GM12878 (cell line): ENCODE results near the gene ZNF780A. TPM values are rescaled to one million over a fixed set of nuclear protein-coding genes. Genes with fewer than 3 reads are reported as not detected.

Experiments used
- ATAC-seq: fragments of 200-7000 bp; cut with Tn5 transposase; 3 replicates; pipeline ENCODE4 v1.9.1; 2020; ENCODE audit warnings: mild to moderate bottlenecking, moderate library complexity
- BruUV-seq: library from RNA; stranded (reverse); fragments of 400-500 nt; replicated peaks from 2 replicates; lab custom pipeline; 2021; lab: Mats Ljungman, UMichigan
- CTCF ChIA-PET: fragments of 300-600 bp; sonication (Branson Sonifier 250); formaldehyde crosslinking; extraction: SDS; loops from one replicate; lab custom pipeline; 2021; ENCODE audit warnings: inconsistent platforms; lab: Yijun Ruan, JAX
- POLR2A ChIA-PET: fragments of 350-600 bp; formaldehyde crosslinking; extraction: SDS; loops from one replicate; lab custom pipeline; 2021; ENCODE audit warnings: inconsistent platforms; lab: Charles Lee
- RAD21 ChIA-PET: fragments of 300-600 bp; sonication (Branson Sonifier 250); formaldehyde crosslinking; loops from one replicate; lab custom pipeline; 2023; ENCODE audit warnings: antibody characterized with exemption; ENCODE audit not compliant: unreplicated experiment; lab: Charles Lee
- SMC1A ChIA-PET: fragments of 300-600 bp; sonication (Branson Sonifier 250); formaldehyde crosslinking; loops from one replicate; lab custom pipeline; 2023; ENCODE audit not compliant: unreplicated experiment, uncharacterized antibody; lab: Charles Lee
- DNase-seq: peaks from one replicate; pipeline ENCODE4 v3.0.0-alpha.2; 2011; ENCODE audit warnings: low read depth, low spot score
- FAIRE-seq: peaks from 3 replicates; lab custom pipeline; 2011; peaks lifted over from hg19 to GRCh38; lab: Jason Lieb, UNC
- H2AFZ ChIP-seq: 2 replicates; pipeline ENCODE4 v1.6.0; 2011; ENCODE audit warnings: low read depth, low read length, control low read depth; ENCODE audit not compliant: control insufficient read depth
- H3K27ac ChIP-seq: 2 replicates; pipeline ENCODE4 v1.5.1; 2011; ENCODE audit warnings: control low read depth; ENCODE audit not compliant: control insufficient read depth, insufficient read depth
- H3K27me3 ChIP-seq, 2 experiments: replicated peaks in 1 of 2; 2 replicates each; pipeline versions ENCODE4 v1.6.0 to v1.6.1; 2011; ENCODE audit warnings: low read length in 1 of 2; ENCODE audit not compliant: control insufficient read depth in 2 of 2, insufficient read depth in 2 of 2
- H3K36me3 ChIP-seq, 2 experiments: 2 replicates each; pipeline ENCODE4 v1.5.1; 2011; ENCODE audit warnings: low read length in 1 of 2; ENCODE audit not compliant: control insufficient read depth in 2 of 2, insufficient read depth in 2 of 2
- H3K4me1 ChIP-seq: 2 replicates; pipeline ENCODE4 v1.6.1; 2011; ENCODE audit warnings: mild to moderate bottlenecking, low read length, moderate library complexity, mixed read lengths; ENCODE audit not compliant: control insufficient read depth, insufficient read depth
- H3K4me2 ChIP-seq: 2 replicates; pipeline ENCODE4 v1.6.0; 2011; ENCODE audit warnings: control low read depth; ENCODE audit not compliant: control insufficient read depth, insufficient read depth
- H3K4me3 ChIP-seq: fragments of 200-600 bp; sonication (generic); 2 replicates; pipeline ENCODE4 v1.5.1; 2016
- H3K79me2 ChIP-seq: 2 replicates; pipeline ENCODE4 v1.6.0; 2011; ENCODE audit warnings: low read length; ENCODE audit not compliant: control insufficient read depth, insufficient read depth
- H3K9ac ChIP-seq: 2 replicates; pipeline ENCODE4 v1.8.0; 2011; ENCODE audit warnings: low read length, control low read depth, mixed read lengths; ENCODE audit not compliant: control insufficient read depth, insufficient read depth
- H3K9me3 ChIP-seq: replicated peaks from 3 replicates; pipeline ENCODE4 v1.5.1; 2011; ENCODE audit warnings: mild to moderate bottlenecking, low read length; ENCODE audit not compliant: control insufficient read depth, insufficient read depth
- H4K20me1 ChIP-seq: 2 replicates; pipeline ENCODE4 v1.6.0; 2011; ENCODE audit not compliant: control insufficient read depth, insufficient read depth
- ATF7 ChIP-seq: fragments of 450-650 bp; IDR thresholded peaks from 2 replicates; pipeline ENCODE4 v1.6.1; 2016; ENCODE audit warnings: low read depth, mild to moderate bottlenecking
- EP300 ChIP-seq, 2 experiments: fragments of 150-350 bp in 1 of 2; IDR thresholded peaks; 2 replicates each; pipeline ENCODE4 v1.6.1; 2011 to 2012; ENCODE audit warnings: low read depth in 2 of 2, low read length in 2 of 2, borderline replicate concordance in 1 of 2, improper control_type of control experiment in 1 of 2, inconsistent platforms in 1 of 2; ENCODE audit not compliant: control insufficient read depth in 1 of 2
- SMARCA5 ChIP-seq: fragments of 450-650 bp; IDR thresholded peaks from 2 replicates; pipeline ENCODE4 v1.6.1; 2017; ENCODE audit warnings: mild to moderate bottlenecking
- WGBS: methylation state at CpG from one replicate; pipeline ENCODE4 v1.1.6; 2016; ENCODE audit warnings: low lambda C conversion rate; ENCODE audit not compliant: insufficient replicate concordance, insufficient coverage; ENCODE audit errors: missing lambda C conversion rate; 5-methylcytosine and 5-hydroxymethylcytosine counted together
- in situ Hi-C: fragments of 300-500 bp; cut with MboI; formaldehyde crosslinking; loops from 9 replicates; pipeline ENCODE4 v1.14.3; 2018; ENCODE audit warnings: mixed read lengths
- intact Hi-C: fragments of 100-400 bp; cut with micrococcal nuclease; formaldehyde crosslinking; loops from one replicate; pipeline ENCODE4 v1.14.2; 2022; ENCODE audit not compliant: unreplicated experiment
- polyA plus RNA-seq, 11 experiments: library from polyadenylated mRNA; depleted of rRNA in 4 of 11; unstranded in 6 of 11; stranded (reverse) in 5 of 11; fragments of >200 nt; fragmentation: Nextera tagmentation in 4 of 11; fragmentation: Illumina TruSeq in 1 of 11; extraction: Ambion mirVana in 4 of 11; extraction: Trizol in 1 of 11; gene quantifications; 1 replicate in 1 of 11; 2 replicates in 10 of 11; pipeline versions ENCODE4 v1.2.1 to v1.2.3, GENCODE V29; 2011 to 2016; ENCODE audit warnings: inconsistent platforms in 2 of 11, missing spikeins in 2 of 11, low read depth in 1 of 11
- total RNA-seq, 4 experiments: library from RNA; depleted of rRNA in 3 of 4; stranded (reverse); fragments of >200 nt in 3 of 4; fragmentation: Illumina TruSeq in 1 of 4; extraction: Trizol in 1 of 4; gene quantifications; 2 replicates each; pipeline versions ENCODE4 v1.2.1 to v1.2.3, GENCODE V29; 2013 to 2021
- TF ChIP-seq, protein P1 (sequence below): fragments of 450-650 bp; conservative IDR thresholded peaks from 2 replicates; pipeline ENCODE4 v1.6.1; 2017; ENCODE audit warnings: mild to moderate bottlenecking, moderate library complexity
- TF ChIP-seq, protein P2 (sequence below), 3 experiments: IDR thresholded peaks in 2 of 3; conservative IDR thresholded peaks in 1 of 3; 2 replicates each; pipeline ENCODE4 v1.5.1; 2011; ENCODE audit warnings: low read depth in 3 of 3, low read length in 3 of 3, mild to moderate bottlenecking in 3 of 3, control low read depth in 2 of 3, moderate library complexity in 2 of 3, inconsistent platforms in 1 of 3, mixed read lengths in 1 of 3; ENCODE audit not compliant: control insufficient read depth in 2 of 3, insufficient read depth in 1 of 3; ENCODE audit errors: extremely low read depth in 1 of 3

The ZNF780A gene
- total and polyA plus RNA-seq, 10 of the 15 experiments (the other 5 are each of a cell fraction or from before 2014, with no cell fraction given) = 10.9 to 27.6 (median 17.6) TPM

DNA sequence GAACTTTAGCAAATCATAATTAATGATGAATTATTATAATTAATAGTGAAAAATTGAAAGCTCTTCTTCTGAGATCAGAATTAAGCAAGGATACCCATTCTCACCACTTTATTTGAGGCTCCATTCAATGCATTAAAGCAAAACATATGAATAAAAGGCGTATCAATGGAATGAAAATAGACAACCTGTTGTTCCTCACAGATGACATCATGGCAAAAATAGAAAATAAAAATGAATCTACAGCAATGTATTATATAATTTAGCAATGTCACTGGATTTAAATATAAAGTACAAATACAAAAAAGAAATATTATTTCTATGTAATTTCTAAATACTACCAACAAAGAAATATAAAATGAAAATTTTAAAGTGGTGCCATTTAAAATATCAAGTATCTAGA lies 11.1 kb upstream of the ZNF780A start:
- CTCF ChIA-PET = no interaction called here
- Histone ChIP-seq H3K79me2 (no peaks in the 10 kb centered on the region), H3K27me3 (no peaks in the 10 kb centered on the region), H4K20me1 (no peaks in the 10 kb centered on the region), H3K4me2 (no peak overlapping the region), H3K4me3 (no peak overlapping the region), H3K9me3 (no peaks in the 10 kb centered on the region; the same call in 2 of the 3 replicates), H3K9ac (no peak overlapping the region), H2AFZ (no peak overlapping the region), H3K27ac (no peak overlapping the region), H3K4me1 (no peaks in the 10 kb centered on the region), H3K36me3 (no peaks in the 10 kb centered on the region)
- POLR2A ChIA-PET = no interaction called here
- SMC1A ChIA-PET = no interaction called here
- ATAC-seq = no peak
- RAD21 ChIA-PET = no interaction called here
- no TSS peak for BruUV-seq
- in situ Hi-C loops = no loop called here
- intact Hi-C loops = no loop called here
- DNase-seq = no peak
- no peak for FAIRE-seq
- TF ChIP-seq EP300 (IDR thresholded peaks at IDR 0.05; ENCODE audit: borderline replicate concordance in 1 of 2, control insufficient read depth in 1 of 2, low read depth in 2 of 2, low read length in 2 of 2) (no peak), SMARCA5 (no peak), ATF7 (no peak)
- TF ChIP-seq, protein P1, sequence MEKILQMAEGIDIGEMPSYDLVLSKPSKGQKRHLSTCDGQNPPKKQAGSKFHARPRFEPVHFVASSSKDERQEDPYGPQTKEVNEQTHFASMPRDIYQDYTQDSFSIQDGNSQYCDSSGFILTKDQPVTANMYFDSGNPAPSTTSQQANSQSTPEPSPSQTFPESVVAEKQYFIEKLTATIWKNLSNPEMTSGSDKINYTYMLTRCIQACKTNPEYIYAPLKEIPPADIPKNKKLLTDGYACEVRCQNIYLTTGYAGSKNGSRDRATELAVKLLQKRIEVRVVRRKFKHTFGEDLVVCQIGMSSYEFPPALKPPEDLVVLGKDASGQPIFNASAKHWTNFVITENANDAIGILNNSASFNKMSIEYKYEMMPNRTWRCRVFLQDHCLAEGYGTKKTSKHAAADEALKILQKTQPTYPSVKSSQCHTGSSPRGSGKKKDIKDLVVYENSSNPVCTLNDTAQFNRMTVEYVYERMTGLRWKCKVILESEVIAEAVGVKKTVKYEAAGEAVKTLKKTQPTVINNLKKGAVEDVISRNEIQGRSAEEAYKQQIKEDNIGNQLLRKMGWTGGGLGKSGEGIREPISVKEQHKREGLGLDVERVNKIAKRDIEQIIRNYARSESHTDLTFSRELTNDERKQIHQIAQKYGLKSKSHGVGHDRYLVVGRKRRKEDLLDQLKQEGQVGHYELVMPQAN = no peak
- TF ChIP-seq, protein P2, sequence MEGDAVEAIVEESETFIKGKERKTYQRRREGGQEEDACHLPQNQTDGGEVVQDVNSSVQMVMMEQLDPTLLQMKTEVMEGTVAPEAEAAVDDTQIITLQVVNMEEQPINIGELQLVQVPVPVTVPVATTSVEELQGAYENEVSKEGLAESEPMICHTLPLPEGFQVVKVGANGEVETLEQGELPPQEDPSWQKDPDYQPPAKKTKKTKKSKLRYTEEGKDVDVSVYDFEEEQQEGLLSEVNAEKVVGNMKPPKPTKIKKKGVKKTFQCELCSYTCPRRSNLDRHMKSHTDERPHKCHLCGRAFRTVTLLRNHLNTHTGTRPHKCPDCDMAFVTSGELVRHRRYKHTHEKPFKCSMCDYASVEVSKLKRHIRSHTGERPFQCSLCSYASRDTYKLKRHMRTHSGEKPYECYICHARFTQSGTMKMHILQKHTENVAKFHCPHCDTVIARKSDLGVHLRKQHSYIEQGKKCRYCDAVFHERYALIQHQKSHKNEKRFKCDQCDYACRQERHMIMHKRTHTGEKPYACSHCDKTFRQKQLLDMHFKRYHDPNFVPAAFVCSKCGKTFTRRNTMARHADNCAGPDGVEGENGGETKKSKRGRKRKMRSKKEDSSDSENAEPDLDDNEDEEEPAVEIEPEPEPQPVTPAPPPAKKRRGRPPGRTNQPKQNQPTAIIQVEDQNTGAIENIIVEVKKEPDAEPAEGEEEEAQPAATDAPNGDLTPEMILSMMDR (IDR thresholded peaks at IDR 0.05 in 2 of 3, conservative IDR thresholded peaks at IDR 0.05 in 1 of 3; ENCODE audit: control insufficient read depth in 2 of 3, extremely low read depth in 1 of 3, insufficient read depth in 1 of 3, low read depth in 3 of 3, low read length in 3 of 3) = no peak
- 0% methylated on average over 1 of the region's 1 CpG for WGBS
